GM19438 (cell line): Measurements from ENCODE around the gene TXNDC9.
"Not testable (repeated sequence)": the region's sequence is repeated elsewhere in the genome, so short reads cannot be mapped to it uniquely, and the experiment has no call there.

Experiments used
- ATAC-seq: cut with Tn5 transposase; IDR thresholded peaks from one replicate; pipeline ENCODE4 v1.9.1; 2021; ENCODE audit warnings: low read depth; ENCODE audit not compliant: unreplicated experiment

TXNDC9 gene, protein sequence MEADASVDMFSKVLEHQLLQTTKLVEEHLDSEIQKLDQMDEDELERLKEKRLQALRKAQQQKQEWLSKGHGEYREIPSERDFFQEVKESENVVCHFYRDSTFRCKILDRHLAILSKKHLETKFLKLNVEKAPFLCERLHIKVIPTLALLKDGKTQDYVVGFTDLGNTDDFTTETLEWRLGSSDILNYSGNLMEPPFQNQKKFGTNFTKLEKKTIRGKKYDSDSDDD

DNA sequence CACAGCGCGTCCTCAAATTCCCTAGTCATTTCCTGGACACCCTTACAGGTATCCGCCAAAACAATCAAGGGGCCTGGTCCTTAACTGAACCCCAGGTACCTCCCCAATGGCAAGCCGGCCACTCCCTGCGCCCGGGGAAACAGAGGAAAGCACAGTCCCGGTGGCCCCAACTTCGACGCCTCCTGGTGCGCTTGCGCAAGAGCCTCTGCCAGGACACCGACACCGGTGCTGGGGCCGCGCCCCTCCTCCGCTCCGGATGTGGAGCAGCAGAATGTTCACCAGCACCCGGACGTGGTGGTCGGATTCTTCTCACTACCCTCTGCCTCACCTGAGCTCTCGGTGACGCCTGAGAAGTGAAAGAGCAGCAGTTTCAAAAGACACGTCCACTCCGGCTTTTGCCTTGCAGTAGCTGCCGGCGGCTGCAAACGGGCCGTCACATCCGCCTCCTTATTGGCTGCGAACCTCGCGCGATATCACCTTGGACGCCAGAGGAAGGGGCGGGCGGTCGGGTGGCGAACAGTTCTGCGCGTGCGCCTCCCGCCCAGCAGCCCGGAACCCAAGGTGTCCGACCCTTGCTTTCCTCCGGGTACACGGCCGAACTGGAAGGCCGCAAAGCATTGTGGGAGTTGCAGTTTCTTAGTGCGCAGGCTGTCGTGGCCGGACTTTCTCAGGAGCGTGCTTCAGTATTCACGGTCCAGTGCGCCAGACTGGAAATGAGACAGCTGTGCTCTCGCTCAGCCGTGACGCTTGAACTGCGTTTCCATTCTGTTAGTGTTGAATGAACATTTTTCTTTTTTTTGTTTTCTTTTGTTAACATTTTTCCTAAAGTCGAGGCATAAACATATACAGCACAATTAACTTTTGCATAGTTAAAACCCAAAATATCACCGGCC is at the start of gene TXNDC9:
TSS of gene TXNDC9 (minus strand) at position 423 of the 893 bp plus-strand sequence. CDS start 3,123 bp downstream, outside the sequence.
- ATAC-seq, result peak; percentile 68

DNA sequence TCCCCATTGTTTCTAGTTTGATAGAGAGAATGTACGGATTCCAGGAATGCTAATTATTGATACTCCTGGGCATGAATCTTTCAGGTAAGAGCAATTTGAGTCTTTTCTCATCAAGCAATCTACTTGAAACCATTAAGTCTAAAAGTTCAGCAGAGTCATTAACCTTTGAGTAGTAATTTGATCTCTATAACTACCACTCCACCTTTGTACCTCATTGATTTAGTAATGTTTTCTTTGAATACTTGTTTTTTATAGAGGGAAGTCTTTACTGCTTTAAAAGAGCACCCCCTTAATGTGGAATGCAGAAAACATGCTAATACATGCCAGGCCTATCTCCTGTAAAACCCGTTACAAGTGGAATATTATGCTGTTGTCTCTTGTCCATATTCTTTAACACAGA is 46.0 kb upstream of the TXNDC9 start:
- no peak for ATAC-seq

DNA sequence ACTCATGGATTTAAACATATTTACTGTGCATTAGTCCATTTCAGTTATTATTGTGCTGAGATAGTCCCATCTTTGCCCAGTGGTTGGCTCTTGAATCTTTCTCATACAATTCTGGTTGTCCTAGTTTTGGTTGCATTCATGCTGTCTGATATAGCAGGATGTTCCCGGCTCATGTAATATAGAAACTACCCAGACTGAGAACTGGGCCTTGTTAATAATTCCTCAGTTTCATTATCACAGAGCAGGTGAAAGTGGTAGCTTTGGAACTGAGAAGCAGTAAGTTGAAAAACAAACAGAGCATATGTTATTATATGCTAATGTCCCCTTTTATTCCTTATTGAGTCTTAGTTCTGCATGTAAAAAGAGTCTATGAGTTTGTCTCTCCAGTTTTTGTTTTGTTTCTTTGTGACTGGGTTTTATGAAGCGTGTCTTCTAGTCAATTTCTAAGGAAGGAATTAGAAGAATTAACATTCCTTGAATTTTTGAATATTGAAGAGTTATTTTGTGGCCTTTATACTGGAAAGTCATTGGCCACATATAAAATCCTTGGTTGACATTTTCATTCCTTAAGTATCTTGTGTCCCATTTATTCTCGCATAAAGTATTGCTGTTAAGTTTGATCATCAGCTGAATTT is 44.4 kb upstream of the TXNDC9 start:
- ATAC-seq, result peak; percentile 83

DNA sequence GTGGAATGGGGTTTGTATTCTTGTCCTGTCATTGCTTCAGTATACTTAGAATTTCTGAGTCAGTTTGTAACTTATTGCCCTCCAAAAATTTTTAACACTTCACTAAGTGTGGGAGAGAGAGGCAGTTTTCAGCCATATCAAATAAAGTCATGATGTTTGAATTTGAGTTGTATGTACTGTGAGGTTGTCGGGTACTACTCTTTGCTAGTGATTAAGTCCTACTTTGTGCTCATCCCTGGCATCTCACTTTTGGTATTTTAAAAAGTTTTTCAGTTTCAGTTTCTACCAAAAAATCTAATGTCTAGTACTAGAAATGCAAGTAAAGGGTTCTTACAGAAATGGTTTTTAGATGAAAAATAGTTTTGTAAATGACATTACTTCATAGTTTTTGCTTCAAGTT is 41.7 kb upstream of the TXNDC9 start:
- no peak for ATAC-seq

DNA sequence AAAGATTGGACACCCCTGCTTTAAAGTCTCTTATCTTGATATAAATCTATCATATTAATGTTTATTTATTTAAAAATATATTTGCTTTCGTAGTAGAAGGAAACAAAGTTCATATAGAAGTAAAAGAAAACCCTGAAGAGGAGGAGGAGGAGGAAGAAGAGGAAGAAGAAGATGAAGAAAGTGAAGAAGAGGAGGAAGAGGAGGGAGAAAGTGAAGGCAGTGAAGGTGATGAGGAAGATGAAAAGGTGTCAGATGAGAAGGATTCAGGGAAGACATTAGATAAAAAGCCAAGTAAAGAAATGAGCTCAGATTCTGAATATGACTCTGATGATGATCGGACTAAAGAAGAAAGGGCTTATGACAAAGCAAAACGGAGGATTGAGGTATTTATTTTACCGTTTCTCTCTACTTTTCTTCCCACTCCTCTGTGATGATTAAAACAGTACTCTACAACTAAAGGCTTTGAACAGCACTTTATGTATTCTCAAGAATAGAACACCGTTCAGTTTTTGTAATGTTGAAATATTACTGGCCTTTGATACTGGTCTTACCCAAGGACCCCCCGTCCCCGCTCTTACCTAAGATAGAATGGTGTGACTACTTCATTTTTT is 40.2 kb upstream of the TXNDC9 start:
- ATAC-seq, result no peak

DNA sequence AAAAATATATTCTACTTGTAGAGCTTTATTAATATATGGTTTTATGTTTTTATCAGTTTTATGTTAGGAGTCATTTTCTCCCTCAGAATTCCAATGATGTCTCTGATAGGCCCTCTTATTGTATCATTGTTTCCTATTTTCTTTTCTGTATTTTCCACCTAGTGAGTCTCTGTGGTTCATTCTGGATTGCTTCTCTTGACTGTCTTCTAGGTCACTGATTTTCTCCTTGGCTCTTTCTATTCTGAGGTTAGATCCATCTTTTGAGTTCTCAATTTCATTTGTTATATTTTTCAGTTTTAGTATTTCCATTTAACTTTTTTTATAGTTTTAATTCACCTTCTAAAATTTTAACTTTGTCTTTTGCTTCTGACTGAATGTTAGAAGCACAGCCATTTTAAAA is 38.6 kb upstream of the TXNDC9 start:
- no peak for ATAC-seq

DNA sequence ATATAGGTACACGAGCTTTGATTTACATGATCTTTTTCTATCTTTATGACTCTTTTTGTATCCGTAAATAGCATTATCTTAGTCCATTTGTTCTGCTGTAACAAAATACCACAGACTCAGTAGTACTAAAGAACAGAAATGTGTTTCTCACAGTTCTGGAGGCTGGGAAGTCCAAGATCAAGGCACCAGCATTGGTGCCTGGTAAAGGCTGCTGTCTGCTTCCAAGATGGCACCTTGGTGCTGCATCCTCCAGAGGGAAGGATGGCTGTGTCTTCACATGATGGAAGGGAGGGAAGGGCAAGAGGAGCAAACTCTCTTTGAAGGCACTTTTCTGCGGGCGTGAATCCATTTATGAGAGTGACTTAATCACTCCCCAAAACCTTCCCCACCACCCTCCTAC is 37.0 kb upstream of the TXNDC9 start:
- ATAC-seq, result no peak

DNA sequence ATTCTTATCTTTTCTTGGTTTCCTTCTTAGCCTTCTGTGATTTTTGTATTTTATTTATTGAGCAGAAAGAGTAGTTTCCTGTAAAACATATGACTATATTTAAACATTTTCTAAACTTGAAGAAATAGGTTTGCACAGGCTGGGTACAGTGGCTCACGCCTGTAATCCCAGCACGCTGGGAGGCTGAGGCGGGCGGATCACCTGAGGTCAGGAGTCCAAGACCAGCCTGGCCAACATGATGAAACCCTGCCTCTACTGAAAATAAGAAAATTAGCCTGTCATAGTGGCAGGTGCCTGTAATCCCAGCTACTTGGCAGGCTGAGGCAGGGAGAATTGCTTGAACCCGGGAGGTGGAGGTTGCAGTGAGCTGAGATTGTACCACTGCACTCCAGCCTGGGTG is 32.7 kb upstream of the TXNDC9 start:
- not testable (repeated sequence) for ATAC-seq

DNA sequence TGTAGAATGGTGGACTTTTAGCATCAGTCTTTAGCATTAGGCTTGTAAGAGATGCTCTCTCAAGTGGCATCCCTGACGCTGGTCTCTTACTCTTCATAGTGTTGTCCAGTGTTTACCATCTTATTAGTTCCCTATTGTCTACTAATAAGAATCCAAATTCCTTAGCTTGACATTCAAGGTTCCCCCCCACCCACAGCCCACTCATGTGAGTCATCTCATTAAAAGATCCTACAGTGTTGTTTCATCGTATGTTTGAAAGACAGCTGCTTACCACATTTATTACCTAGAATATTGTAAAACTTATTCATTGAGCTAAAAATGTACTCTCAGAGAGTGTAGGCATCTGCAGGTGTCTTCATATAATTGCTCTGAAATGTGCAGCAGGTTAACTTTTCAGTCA is 29.5 kb upstream of the TXNDC9 start:
- ATAC-seq, result no peak

DNA sequence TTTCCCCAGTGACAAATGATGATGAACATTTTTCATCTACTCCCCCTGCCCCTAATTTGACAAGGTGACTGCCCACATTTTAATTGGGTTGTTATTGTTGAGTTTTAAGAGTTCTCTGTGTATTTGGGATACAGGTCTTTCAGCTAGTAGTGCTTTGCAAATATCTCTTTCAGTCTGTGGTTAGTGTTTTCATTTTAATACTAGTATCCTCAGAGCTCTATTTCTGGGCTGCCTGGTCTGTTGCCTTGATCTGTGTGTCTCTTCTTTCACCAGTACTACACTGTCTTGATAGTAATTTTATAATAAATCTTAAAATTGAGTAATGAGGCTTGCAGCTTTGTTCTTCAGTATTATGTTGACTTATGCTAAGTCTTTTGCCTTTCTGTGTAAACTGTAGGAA is 20.7 kb upstream of the TXNDC9 start:
- ATAC-seq, result no peak

DNA sequence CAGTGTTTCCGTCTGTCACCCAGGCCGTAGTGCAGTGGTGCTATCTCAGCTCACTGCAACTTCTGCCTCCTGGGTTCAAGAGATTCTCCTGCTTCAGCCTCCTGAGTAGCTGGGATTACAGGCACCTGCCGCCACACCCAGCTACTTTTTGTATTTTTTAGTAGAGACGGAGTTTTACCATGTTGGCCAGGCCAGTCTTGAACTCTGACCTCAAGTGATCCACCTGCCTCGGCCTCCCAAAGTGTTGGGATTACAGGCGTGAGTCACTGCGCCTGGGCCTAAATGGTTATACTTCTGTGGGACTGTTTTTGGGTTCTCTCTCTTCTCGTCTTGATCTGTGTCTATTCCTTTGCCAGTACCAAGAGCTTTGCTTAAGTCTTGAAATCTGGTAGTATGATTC is 18.7 kb upstream of the TXNDC9 start:
- ATAC-seq, result not testable (repeated sequence)

DNA sequence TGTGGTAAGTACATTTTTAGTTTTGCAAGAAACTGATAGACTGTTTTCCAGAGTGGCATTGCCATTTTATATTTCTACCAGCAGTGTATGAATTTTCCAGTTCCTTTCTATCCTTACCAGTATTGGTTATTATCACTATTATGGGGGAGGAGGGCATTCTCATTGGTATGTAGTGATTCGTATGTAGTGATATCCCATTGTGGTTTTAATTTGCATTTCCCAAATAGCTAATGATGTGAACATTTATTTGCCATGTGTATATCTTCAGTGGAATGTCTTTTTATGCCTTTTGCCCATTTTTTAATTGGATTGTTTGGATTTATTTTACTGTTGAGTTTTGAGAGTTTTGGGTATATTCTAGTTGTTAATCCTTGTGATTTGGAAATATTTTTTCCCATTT is 17.9 kb upstream of the TXNDC9 start:
- ATAC-seq, result no peak

DNA sequence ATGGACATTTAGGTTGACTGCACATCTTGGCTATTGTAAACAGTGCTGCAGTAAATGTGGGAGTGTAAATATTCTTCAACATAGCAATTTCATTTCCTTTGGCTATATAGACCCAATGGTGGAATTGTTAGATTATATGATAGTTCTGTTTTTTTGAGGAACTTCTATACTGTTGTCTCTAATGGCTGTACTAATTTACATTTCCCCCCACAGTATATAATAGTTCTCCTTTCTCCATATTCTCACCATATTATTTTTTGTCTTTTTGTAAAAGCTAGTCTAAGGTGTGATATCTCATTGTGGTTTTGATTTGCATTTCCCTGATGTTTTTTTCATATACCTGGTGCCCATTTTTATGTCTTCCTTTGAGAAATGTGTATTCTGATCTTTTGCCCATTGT is 14.1 kb upstream of the TXNDC9 start:
- ATAC-seq, result no peak

DNA sequence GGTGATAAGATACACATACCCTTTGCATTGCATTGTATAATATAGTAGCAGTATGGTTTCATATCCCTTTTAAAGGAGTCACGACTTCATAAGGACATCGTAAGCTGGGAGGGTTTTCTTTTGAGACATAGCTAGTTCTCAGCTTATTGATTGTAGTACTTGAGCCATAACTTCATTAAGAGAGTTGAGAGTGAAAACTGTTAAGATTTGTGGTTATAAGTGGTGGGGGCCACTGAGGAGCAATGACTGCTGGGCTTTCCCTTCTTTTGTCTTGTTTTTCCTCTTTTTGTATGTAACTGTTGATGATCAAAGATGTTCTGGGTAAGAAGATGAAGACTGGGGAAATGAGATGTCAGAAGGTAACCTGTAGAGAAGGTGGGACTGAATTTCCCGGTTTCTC is 12.0 kb upstream of the TXNDC9 start:
- ATAC-seq, result no peak

DNA sequence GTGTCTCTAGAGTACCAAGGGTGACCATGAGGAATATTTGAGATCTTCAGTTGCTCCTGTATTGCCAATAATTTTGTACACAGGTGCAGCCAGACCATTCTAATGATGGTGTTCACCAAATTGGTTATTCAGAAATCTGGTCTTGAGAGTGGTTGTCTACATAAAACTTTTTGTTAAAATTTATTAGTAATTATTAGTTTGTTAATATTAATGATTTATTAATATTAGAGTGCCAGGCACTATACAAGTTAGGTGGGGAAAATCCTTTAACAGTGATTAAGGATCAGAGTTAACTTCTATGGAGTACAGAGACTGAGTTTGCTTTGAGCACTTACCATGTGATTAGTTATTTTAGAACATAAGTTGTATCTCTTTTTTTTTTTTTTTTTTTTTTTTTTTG is 10.1 kb upstream of the TXNDC9 start:
- ATAC-seq, result no peak

DNA sequence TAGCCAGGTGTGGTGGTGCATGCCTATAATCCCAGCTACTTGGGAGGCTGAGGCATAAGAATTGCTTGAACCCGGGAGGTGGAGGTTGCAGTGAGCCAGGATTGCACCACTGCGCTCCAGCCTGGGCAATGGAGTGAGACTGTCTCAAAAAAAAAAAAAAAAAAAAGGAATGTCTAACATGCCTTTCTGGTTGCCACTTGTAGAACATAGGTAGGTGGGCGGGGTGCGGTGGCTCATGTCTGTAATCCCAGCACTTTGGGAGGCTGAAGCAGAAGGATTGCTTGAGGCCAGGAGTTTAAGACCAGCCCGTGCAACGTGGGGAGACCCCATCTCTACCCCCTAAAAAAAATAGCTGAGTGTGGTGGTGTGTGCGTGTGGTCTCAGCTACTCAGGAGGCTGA is 9.3 kb upstream of the TXNDC9 start:
- not testable (repeated sequence) for ATAC-seq

DNA sequence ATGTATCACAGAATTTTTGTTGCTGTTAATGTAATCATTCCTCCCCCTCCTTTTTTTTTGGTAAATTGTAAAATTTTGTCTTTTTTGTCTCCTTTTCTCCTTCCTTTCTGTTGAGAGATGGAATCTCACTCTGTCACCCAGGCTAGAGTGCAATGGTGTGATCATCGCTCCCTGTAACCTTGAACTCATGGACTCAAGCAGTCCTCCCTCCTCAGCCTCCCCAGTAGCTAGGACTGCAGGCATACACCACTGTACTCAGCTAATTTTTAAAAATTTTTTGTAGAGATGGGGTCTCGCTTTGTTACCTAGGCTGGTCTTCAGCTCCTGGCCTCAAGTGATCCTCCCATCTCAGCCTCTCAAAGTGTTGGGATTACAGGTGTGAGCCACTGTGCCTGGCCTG is 6.4 kb upstream of the TXNDC9 start:
- no peak for ATAC-seq

DNA sequence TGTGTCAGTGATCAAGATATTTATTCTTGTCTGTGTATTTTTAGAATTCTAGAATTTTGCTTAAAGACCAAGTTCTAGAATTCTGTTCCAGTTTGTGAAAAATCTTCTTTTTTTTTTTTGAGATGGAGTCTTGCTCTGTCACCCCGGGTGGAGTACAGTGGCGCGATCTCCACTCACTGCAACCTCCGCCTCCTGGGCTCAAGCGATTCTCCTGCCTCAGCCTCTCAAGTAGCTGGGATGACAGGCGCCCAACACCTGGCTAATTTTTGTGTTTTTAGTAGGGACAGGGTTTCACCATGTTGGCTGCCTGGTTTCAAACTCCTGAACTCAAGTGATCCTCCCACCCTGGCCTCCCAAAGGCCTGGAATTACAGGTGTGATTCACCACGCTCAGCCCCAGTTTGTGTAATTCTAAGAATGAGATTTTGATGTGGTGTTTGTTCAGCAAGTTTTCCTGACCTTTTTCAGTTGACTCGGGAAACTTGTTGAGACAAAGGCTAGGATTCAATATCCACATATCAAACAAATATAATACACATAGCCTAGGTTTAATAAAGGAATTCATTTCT is 4.6 kb upstream of the TXNDC9 start:
- ATAC-seq, result no peak

DNA sequence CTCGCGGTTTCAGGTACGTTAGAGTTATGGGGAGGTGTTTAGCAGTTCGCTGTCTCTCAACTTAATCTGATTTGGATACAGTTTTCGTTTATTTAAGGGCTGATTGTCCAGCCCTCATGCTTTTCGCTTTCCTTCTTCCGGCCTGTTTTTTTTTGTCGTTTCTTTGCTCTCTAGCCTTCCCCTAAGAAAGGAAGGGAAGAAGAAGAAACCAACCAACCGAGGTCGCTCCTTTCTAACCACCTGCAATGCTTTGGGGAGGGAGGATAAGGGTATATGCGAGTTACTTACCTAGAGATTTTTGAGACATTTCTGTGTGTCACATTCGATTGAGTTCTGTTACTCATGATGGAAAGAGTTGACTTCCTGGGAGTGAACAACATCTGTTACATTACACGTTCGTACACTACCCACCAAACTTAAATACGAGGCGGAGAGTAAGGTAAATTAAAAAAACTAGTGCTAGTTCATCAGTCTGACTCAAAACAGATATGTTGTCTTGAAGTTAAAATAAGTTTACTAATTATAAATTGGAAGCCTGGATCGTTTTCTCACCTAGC is 2.0 kb upstream of the TXNDC9 start:
- no peak for ATAC-seq
